ENCODE results near the gene BCL6.

DNA sequence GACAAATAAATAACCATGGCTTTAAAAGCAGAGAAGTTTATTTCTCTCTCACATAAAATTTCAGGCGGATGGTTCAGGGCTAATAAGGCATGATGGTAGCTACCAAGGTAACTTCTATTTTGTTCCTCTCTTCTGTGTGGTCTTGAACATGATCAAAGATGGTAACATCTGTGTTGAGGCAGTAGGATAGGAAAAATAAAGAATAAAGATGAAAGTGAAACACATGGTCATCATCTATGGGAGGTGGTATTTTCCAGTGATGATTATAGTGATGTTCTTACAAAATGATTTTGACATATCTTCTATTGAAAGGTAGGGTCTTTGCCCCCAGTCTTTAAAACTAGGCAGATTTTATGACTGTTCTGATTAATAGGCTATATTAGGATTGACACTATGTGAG is 60.8 kb downstream of the BCL6 start:
- no peak for TF ChIP-seq POLR2A (IDR thresholded peaks at IDR 0.05; ENCODE audit: low read depth, low read length)
- no peak for TF ChIP-seq TAF1 (IDR thresholded peaks at IDR 0.05; ENCODE audit: borderline replicate concordance, low read depth, low read length)
- no peak for TF ChIP-seq POLR2AphosphoS5 (IDR thresholded peaks at IDR 0.05; ENCODE audit: low read depth, low read length)

Data from GM12892 (cell line).